Fibroblast of lung (primary cell): ENCODE results near the gene KRCC1.
"Not testable (repeated sequence)": the region's sequence is repeated elsewhere in the genome, so short reads cannot be mapped to it uniquely, and the experiment has no call there.

Source experiments
- EZH2 ChIP-seq: IDR thresholded peaks from 2 replicates; pipeline ENCODE4 v1.5.1; 2012; ENCODE audit warnings: low read length, control low read depth, mild to moderate bottlenecking; ENCODE audit errors: missing control alignments
- TF ChIP-seq, protein P1 (sequence below), 2 donors: IDR thresholded peaks in 1 of 2; conservative IDR thresholded peaks in 1 of 2; 1 replicate in 1 of 2; 2 replicates in 1 of 2; pipeline ENCODE4 v1.5.1; 2011 to 2012; ENCODE audit warnings: low read length in 2 of 2, control low read depth in 1 of 2, inconsistent platforms in 1 of 2, low read depth in 1 of 2, mild to moderate bottlenecking in 1 of 2

DNA sequence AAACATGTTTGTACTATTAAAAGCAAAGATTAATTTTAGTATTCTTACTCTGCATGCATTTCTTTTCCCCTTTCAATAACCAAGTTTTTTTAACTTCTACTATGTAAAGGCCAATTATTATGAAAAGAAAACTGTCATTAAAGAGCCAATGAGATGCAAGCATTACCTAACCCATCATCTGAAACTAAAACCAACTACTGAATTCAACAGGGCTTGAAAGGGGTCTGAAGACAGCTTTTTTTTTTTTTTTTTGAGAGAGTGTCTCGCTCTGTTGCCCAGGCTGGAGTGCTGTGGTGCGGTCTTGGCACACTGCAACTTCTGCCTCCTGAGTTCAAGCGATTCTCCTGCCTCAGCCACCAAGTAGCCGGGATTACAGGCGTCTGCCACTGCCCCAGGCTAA lies 69.7 kb downstream of the KRCC1 start:
- TF ChIP-seq, protein P1, sequence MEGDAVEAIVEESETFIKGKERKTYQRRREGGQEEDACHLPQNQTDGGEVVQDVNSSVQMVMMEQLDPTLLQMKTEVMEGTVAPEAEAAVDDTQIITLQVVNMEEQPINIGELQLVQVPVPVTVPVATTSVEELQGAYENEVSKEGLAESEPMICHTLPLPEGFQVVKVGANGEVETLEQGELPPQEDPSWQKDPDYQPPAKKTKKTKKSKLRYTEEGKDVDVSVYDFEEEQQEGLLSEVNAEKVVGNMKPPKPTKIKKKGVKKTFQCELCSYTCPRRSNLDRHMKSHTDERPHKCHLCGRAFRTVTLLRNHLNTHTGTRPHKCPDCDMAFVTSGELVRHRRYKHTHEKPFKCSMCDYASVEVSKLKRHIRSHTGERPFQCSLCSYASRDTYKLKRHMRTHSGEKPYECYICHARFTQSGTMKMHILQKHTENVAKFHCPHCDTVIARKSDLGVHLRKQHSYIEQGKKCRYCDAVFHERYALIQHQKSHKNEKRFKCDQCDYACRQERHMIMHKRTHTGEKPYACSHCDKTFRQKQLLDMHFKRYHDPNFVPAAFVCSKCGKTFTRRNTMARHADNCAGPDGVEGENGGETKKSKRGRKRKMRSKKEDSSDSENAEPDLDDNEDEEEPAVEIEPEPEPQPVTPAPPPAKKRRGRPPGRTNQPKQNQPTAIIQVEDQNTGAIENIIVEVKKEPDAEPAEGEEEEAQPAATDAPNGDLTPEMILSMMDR (conservative IDR thresholded peaks at IDR 0.05 in 1 of 2, IDR thresholded peaks at IDR 0.05 in 1 of 2; ENCODE audit: low read depth in 1 of 2, low read length in 2 of 2), result not testable (repeated sequence)
- not testable (repeated sequence) for TF ChIP-seq EZH2
